Gastrocnemius medialis (tissue), 4 donors: ENCODE data around the gene TAX1BP3. TPM values are rescaled to one million over a fixed set of nuclear protein-coding genes. Genes with fewer than 3 reads are reported as not detected.

ENCODE experiments used
- ATAC-seq, 2 donors: fragments of 150-250 bp; one replicate each; pipeline ENCODE4 v1.9.1; 2016
- DNase-seq, 2 donors: peaks; one replicate each; pipeline ENCODE4 v3.0.0-alpha.2; 2019
- H3K27ac ChIP-seq, 4 donors: fragments of 200-600 bp; sonication (generic); 1 replicate in 1 of 4; 2 replicates in 3 of 4; pipeline ENCODE4 v1.5.1; 2016 to 2018; ENCODE audit warnings: mild to moderate bottlenecking in 2 of 4, moderate library complexity in 1 of 4
- H3K27me3 ChIP-seq, 3 donors: fragments of 200-600 bp; sonication (generic) in 2 of 3; 1 replicate in 1 of 3; 2 replicates in 2 of 3; pipeline versions ENCODE4 v1.5.1 to v1.6.0; 2016 to 2019; ENCODE audit warnings: mild to moderate bottlenecking in 1 of 3, moderate library complexity in 1 of 3
- H3K36me3 ChIP-seq, 2 donors: fragments of 200-600 bp; sonication (generic) in 1 of 2; one replicate each; pipeline ENCODE4 v1.5.1; 2017 to 2018
- H3K4me1 ChIP-seq, 2 donors: fragments of 200-600 bp; sonication (generic) in 1 of 2; one replicate each; pipeline ENCODE4 v1.5.1; 2016 to 2017; ENCODE audit warnings: mild to moderate bottlenecking in 2 of 2
- H3K4me3 ChIP-seq, 4 donors: fragments of 200-600 bp; sonication (generic) in 3 of 4; 1 replicate in 1 of 4; 2 replicates in 3 of 4; pipeline ENCODE4 v1.5.1; 2016 to 2019; ENCODE audit warnings: mild to moderate bottlenecking in 2 of 4
- H3K9me3 ChIP-seq, 3 donors: fragments of 200-600 bp; sonication (generic) in 2 of 3; 1 replicate in 1 of 3; 2 replicates in 2 of 3; pipeline ENCODE4 v1.5.1; 2016 to 2019
- CTCF ChIP-seq, 5 experiments: fragments of 450-650 bp in 3 of 5; fragments of 200-600 bp in 2 of 5; sonication (generic) in 2 of 5; IDR thresholded peaks in 4 of 5; conservative IDR thresholded peaks in 1 of 5; 1 replicate in 4 of 5; 2 replicates in 1 of 5; pipeline ENCODE4 v1.5.1; 2016 to 2019; ENCODE audit warnings: antibody characterized with exemption in 5 of 5, mild to moderate bottlenecking in 3 of 5, moderate library complexity in 3 of 5
- POLR2A ChIP-seq, 2 donors: fragments of 450-650 bp; IDR thresholded peaks; one replicate each; pipeline ENCODE4 v1.6.1; 2017; ENCODE audit warnings: antibody characterized with exemption in 2 of 2, mild to moderate bottlenecking in 2 of 2, moderate library complexity in 2 of 2
- in situ Hi-C, 4 donors: fragments of 200-750 bp; cut with MboI; loops; one replicate each; pipeline versions ENCODE4 v1.15.0 to v1.8.0; 2017; ENCODE audit warnings: low sequenced_read_pairs in 4 of 4
- intact Hi-C: fragments of 100-400 bp; cut with DNase I; formaldehyde crosslinking; loops from one replicate; pipeline ENCODE4 v1.15.1; 2023; ENCODE audit warnings: low total_unique reads
- total RNA-seq, 4 donors: library from RNA; depleted of rRNA; stranded (reverse); fragments of >200 nt; gene quantifications; one replicate each; pipeline versions ENCODE4 v1.1.0 to v1.2.3, GENCODE V29; 2016

The TAX1BP3 gene
- 10 to 100 TPM; 24.1 to 45.1 (median 33.8) TPM for total RNA-seq

GRCh38 chr17:3668279-3669084 lies at the start of gene TAX1BP3, which contains the start of gene EMC6:
Gene TAX1BP3, minus strand, starts transcription at chr17:3668578. Its CDS starts 52 bp downstream, at chr17:3668526.
Gene EMC6, plus strand, starts transcription at chr17:3668812. Its CDS starts 335 bp downstream, at chr17:3669147.
- Histone ChIP-seq H3K27ac (peak within 1 kb of the TSS; percentile 93 to 97 (median 96)), H3K4me3 (peak within 1 kb of the TSS; percentile 80 to 100 (median 95)), H3K4me1 (peaks cover 36 to 37% of the 10 kb centered on the region in 2 donors), H3K36me3 (peaks cover 0 to 13% of the 10 kb centered on the region in 2 donors), H3K9me3 (no peaks in the 10 kb centered on the region), H3K27me3 (no peaks in the 10 kb centered on the region)
- in situ Hi-C loops: no loop called here
- no peak for TF ChIP-seq CTCF (IDR thresholded peaks at IDR 0.05 in 4 of 5, conservative IDR thresholded peaks at IDR 0.05 in 1 of 5)
- TF ChIP-seq POLR2A (IDR thresholded peaks at IDR 0.05): peak; percentile 95 to 99
- ATAC-seq (peak; percentile 80 to 89), DNase-seq (peak; percentile 98)
- intact Hi-C loops: loop anchor here (1.0 to 10.0 kb wide), 2 partner anchors 32 to 134 kb away; partner anchors contain the start of genes CTNS and SHPK

GRCh38 chr17:3715296-3715695 lies 46.9 kb upstream of the TAX1BP3 start:
- intact Hi-C loops: no loop called here
- Histone ChIP-seq H3K9me3 (no peaks in the 10 kb centered on the region), H3K27me3 (no peaks in the 10 kb centered on the region), H3K4me3 (no peak overlapping the region), H3K27ac (no peak overlapping the region), H3K36me3 (peaks cover 0 to 70% of the 10 kb centered on the region in 2 donors), H3K4me1 (peaks cover 0 to 11% of the 10 kb centered on the region in 2 donors)
- TF ChIP-seq CTCF (IDR thresholded peaks at IDR 0.05 in 4 of 5, conservative IDR thresholded peaks at IDR 0.05 in 1 of 5) (no peak), POLR2A (IDR thresholded peaks at IDR 0.05) (no peak)
- ATAC-seq: no peak
- DNase-seq: no peak
- in situ Hi-C loops: loop anchor here in 1 of 4 donors (5.0 kb wide), 1 partner anchor 43 kb away; no protein-coding TSS in a partner anchor

- Histone ChIP-seq H3K4me1 (peaks cover 0 to 3% of the 10 kb centered on the region in 2 donors), H3K36me3 (peaks cover 0 to 61% of the 10 kb centered on the region in 2 donors)
These were observed 44.6 kb upstream of the TAX1BP3 start for GRCh38 chr17:3712811-3713463.

GRCh38 chr17:3710951-3711383 lies 42.6 kb upstream of the TAX1BP3 start:
- intact Hi-C loops (no loop called here), in situ Hi-C loops (no loop called here)

More at GRCh38 chr17:3712811-3713463, 44.6 kb upstream of the TAX1BP3 start:
- no peak overlapping the region for H3K27ac ChIP-seq
- ATAC-seq (no peak), DNase-seq (no peak)
- H3K27me3 ChIP-seq: no peaks in the 10 kb centered on the region
- H3K9me3 ChIP-seq: no peaks in the 10 kb centered on the region
- H3K4me3 ChIP-seq: no peak overlapping the region
- intact Hi-C loops: no loop called here
- in situ Hi-C loops: no loop called here
- TF ChIP-seq CTCF (IDR thresholded peaks at IDR 0.05 in 4 of 5, conservative IDR thresholded peaks at IDR 0.05 in 1 of 5) (no peak), POLR2A (IDR thresholded peaks at IDR 0.05) (no peak)

More at GRCh38 chr17:3710951-3711383, 42.6 kb upstream of the TAX1BP3 start:
- Histone ChIP-seq H3K4me1 (peaks cover 0 to 3% of the 10 kb centered on the region in 2 donors), H3K27me3 (no peaks in the 10 kb centered on the region), H3K36me3 (peaks cover 0 to 41% of the 10 kb centered on the region in 2 donors), H3K27ac (no peak overlapping the region), H3K9me3 (no peaks in the 10 kb centered on the region), H3K4me3 (no peak overlapping the region)
- TF ChIP-seq CTCF (IDR thresholded peaks at IDR 0.05 in 4 of 5, conservative IDR thresholded peaks at IDR 0.05 in 1 of 5): no peak
- no peak for TF ChIP-seq POLR2A (IDR thresholded peaks at IDR 0.05)
- DNase-seq (no peak), ATAC-seq (peak in 1 of 2 donors; percentile 68)
